GM10248 (cell line): ENCODE data around the gene TMEM201.

ENCODE experiments used
- CTCF ChIA-PET: fragments of 300-600 bp; sonication (Branson Sonifier 250); formaldehyde crosslinking; extraction: SDS; loops from one replicate; lab custom pipeline; 2021; ENCODE audit warnings: antibody characterized with exemption; lab: Yijun Ruan, JAX
- POLR2A ChIA-PET: fragments of 350-650 bp; sonication (Branson Sonifier 250); formaldehyde crosslinking; extraction: SDS; loops from one replicate; lab custom pipeline; 2020; ENCODE audit warnings: antibody characterized with exemption; lab: Yijun Ruan, JAX
- DNase-seq: peaks from one replicate; pipeline ENCODE4 v3.0.0; 2012; ENCODE audit errors: extremely low spot score
- TF ChIP-seq, protein P1 (sequence below): IDR thresholded peaks from 2 replicates; pipeline ENCODE4 v1.5.1; 2012; ENCODE audit warnings: mild to moderate bottlenecking, low read depth; ENCODE audit errors: extremely low read depth, missing control alignments, control extremely low read depth

Gene TMEM201

DNA sequence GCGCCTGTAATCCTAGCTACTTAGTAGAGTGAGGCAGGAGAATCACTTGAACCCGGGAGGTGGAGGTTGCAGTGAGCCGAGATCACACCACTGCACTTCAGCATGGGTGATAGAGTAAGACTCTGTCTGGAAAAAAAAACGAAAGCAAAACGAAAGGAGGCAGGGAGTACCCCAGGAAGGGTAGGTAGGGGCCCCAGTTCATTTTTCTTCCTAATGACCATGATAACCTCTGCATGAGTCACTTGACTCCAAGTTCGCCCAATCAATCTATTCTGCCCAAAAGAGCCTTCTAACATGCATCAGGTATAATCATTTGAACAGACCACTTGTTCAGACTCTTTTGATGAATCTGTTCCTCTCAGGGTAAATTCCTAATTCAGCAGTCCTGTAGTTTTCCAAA lies 13.2 kb upstream of the TMEM201 start:
- no peak for DNase-seq
- TF ChIP-seq, protein P1, sequence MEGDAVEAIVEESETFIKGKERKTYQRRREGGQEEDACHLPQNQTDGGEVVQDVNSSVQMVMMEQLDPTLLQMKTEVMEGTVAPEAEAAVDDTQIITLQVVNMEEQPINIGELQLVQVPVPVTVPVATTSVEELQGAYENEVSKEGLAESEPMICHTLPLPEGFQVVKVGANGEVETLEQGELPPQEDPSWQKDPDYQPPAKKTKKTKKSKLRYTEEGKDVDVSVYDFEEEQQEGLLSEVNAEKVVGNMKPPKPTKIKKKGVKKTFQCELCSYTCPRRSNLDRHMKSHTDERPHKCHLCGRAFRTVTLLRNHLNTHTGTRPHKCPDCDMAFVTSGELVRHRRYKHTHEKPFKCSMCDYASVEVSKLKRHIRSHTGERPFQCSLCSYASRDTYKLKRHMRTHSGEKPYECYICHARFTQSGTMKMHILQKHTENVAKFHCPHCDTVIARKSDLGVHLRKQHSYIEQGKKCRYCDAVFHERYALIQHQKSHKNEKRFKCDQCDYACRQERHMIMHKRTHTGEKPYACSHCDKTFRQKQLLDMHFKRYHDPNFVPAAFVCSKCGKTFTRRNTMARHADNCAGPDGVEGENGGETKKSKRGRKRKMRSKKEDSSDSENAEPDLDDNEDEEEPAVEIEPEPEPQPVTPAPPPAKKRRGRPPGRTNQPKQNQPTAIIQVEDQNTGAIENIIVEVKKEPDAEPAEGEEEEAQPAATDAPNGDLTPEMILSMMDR = no peak
- ChIA-PET CTCF (interaction anchor here (2.1 to 4.5 kb wide), 2 partner anchors 9 to 81 kb away, joined by 5 to 26 read pairs; no protein-coding TSS in a partner anchor), POLR2A (no interaction called here)

DNA sequence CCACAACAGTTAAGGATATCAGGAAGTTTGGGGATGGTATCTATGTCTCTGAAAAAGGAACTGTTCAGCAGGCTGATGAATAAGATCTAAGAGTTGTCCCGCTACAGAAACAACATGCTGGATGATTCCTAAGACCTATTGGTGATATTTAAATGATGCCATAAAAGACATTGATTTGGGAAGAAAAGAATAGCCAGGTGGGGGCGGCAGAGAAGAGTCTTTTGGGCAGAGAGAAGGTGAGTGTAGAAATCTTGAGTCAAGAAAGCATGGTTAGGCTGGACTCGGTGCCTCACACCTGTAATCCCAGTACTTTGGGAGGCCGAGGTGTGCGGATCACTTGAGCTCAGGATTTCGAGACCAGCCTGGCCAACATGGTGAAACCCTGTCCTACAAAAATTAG lies 11.8 kb upstream of the TMEM201 start:
- POLR2A ChIA-PET = no interaction called here
- TF ChIP-seq, protein P1 = no peak
- CTCF ChIA-PET = interaction anchor here (1.3 to 4.5 kb wide), 2 partner anchors 9 to 82 kb away, joined by 3 to 26 read pairs; no protein-coding TSS in a partner anchor
- no peak for DNase-seq

DNA sequence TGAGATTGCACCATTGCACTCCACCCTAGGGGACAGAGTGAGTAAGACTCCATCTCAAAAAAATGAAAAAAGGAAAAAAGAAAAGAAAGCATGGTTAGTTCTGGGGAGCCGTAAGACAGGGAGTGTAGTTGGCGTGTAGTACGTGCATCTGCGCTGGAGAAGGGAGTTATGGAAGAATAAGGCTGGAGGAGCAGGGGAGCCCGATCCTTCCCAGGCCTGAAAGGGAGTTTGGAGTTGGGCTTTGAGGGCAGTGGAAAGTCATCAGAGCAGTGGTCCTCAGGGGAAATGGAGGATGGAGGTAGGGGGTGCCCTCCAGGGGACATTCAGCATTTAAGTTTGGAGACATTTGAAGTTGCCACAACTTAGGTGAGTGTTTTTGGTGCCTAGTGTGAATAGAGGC lies 11.3 kb upstream of the TMEM201 start:
- CTCF ChIA-PET = no interaction called here
- POLR2A ChIA-PET = no interaction called here

DNA sequence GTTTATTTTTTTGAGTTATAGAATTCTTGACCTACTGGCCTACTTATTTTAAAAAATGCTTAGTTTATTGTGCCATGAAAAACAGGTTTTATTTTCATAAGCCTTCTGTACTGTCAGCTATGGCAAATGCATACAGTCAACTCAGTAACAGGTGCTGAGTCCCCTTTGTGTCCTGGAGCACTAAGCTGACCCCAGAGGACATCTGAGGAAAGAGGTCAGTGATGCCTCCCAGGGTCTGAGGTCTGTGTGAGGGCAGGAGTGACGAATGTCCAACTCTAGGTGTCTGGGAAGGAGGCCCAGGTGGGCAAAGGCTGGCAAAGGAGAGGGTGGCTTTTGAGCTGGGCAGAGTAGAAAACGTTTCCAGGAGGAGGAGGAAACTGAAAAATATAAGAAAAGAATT lies 7.8 kb upstream of the TMEM201 start:
- POLR2A ChIA-PET = no interaction called here
- DNase-seq = no peak
- CTCF ChIA-PET = interaction anchor here (1.1 to 3.0 kb wide), 2 partner anchors 9 to 85 kb away, joined by 3 to 11 read pairs; no protein-coding TSS in a partner anchor
- TF ChIP-seq, protein P1 = no peak

More for the DNA sequence above, 11.3 kb upstream of the TMEM201 start:
- TF ChIP-seq, protein P1 = no peak
- no peak for DNase-seq

DNA sequence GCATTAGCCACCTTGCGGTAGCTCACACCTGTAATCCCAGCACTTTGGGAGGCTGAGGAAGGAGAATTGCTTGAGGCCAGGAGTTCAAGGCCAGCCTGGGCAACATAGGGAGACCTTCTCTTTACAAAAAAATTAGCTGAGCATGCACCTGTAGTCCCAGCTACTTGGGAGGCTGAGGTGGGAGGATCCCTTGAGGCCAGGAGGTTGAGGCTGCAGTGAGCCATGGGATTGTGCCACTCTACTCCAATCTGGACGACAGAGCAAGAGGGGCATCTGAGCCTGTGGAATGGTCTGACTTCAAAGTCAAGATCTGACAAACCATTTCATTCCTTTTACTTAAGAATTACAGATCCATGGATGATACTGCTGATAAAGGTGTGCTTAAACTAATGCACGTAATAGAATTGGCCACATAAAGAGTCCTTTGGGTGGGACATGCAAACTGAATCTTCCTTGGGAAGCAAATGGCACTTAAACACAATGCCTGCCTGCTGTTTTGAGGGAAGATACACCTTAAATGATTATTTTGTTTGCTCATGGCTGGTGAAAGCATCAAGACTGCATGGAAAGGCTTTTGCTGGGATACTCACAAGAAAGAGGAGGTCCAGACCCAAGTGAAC lies 2.5 kb upstream of the TMEM201 start:
- CTCF ChIA-PET = interaction anchor here (0.7 to 1.6 kb wide), 4 partner anchors 10 to 276 kb away, joined by 3 read pairs; no protein-coding TSS in a partner anchor
- POLR2A ChIA-PET = interaction anchor here (0.6 kb wide), 1 partner anchor 581 kb away, joined by 4 read pairs; no protein-coding TSS in a partner anchor
- TF ChIP-seq, protein P1 = no peak
- DNase-seq = no peak

DNA sequence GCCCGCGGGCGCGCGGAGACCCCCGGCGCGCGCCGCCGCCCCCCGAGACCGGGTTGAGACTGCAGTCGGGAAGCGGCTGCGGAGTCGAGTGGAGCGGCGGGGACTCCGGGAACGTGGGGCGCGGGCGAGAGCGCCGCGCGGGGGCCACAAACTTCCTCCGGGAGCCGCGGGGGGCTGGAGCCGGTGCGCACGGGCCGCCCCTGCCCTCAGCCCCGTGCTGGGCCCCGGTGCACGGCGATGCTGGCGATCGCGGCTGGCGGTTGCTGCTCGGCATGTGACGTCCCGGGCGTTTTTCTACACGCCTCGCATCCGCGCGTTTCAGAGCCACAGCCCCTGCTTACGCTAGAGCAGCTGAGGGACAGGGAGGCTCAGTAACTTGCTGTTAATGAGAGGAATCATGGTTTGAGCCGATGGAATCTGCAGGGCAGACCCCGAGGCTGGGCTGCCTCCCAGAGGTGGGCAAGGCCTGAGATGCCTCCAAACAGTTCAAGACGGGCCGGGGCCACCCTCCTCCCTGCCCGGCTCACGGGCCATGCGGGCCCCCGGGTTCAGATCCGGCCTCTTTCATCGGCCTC lies 520 bp downstream of the TMEM201 start:
- ChIA-PET CTCF (interaction anchor here (0.8 to 2.2 kb wide), 9 partner anchors 9 to 841 kb away, joined by 3 to 11 read pairs (median 4); partner anchors contain the start of gene CENPS), POLR2A (interaction anchor here (0.6 to 1.1 kb wide), 3 partner anchors 37 to 76 kb away, joined by 3 to 5 read pairs (median 3); partner anchors contain the start of gene SLC25A33)
- DNase-seq = no peak
- TF ChIP-seq, protein P1 = no peak
